ENCODE data around the gene SCAPER. TPM values are rescaled to one million over a fixed set of nuclear protein-coding genes. Genes with fewer than 3 reads are reported as not detected.

SCAPER gene
- total and polyA plus RNA-seq, 12 donors = 6.9 to 48.1 (median 39.5) TPM

GRCh38 chr15:76333720-76334437, 571.3 kb downstream of the SCAPER start:
- H3K27me3 ChIP-seq = peaks cover 36 to 84% (median 69%) of the 10 kb centered on the region in 7 donors
- intact Hi-C loops (cut with DNase I) = loop anchor here in 6 of 10 donors (5.0 to 10.0 kb wide), 4 partner anchors 97 to 147 kb away; no protein-coding TSS in a partner anchor
- TF ChIP-seq, protein P1, sequence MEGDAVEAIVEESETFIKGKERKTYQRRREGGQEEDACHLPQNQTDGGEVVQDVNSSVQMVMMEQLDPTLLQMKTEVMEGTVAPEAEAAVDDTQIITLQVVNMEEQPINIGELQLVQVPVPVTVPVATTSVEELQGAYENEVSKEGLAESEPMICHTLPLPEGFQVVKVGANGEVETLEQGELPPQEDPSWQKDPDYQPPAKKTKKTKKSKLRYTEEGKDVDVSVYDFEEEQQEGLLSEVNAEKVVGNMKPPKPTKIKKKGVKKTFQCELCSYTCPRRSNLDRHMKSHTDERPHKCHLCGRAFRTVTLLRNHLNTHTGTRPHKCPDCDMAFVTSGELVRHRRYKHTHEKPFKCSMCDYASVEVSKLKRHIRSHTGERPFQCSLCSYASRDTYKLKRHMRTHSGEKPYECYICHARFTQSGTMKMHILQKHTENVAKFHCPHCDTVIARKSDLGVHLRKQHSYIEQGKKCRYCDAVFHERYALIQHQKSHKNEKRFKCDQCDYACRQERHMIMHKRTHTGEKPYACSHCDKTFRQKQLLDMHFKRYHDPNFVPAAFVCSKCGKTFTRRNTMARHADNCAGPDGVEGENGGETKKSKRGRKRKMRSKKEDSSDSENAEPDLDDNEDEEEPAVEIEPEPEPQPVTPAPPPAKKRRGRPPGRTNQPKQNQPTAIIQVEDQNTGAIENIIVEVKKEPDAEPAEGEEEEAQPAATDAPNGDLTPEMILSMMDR (IDR thresholded peaks at IDR 0.05) = peak in 3 of 9 donors; percentile 6 to 31 (median 21)
- ATAC-seq (peak in 1 of 8 donors; percentile 16), DNase-seq (no peak)
- no peaks in the 10 kb centered on the region for H3K9me3 ChIP-seq
- H3K4me3 ChIP-seq = no peak overlapping the region
- H3K4me1 ChIP-seq = peaks cover 12 to 43% (median 28%) of the 10 kb centered on the region in 9 donors
- 49 to 54% methylated on average over 9 of the region's 9 CpGs for WGBS, 2 donors
- no peak overlapping the region for H3K27ac ChIP-seq
- no peaks in the 10 kb centered on the region for H3K36me3 ChIP-seq

DNA sequence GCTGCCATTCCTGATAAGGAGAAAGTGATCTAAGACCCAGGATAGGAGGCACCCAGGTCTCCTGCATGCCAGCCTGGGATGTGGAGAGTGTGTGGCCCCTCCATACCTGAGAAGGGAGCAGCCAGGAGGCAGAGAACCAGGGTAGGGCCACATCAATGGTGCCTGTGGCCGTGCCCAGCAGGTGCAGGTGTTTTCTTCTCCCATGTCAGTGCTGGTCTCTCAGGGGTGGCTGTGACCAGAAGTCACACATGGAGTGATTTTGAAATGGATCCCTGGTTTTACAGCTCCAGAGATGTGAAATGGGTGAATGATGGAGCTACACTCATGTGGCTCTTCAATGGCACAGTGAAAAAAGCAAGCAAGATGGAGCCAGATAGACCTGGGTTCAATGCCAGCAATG, 571.8 kb downstream of the SCAPER start:
- H3K4me3 ChIP-seq = no peak overlapping the region
- TF ChIP-seq, protein P1 (IDR thresholded peaks at IDR 0.05) = no peak
- H3K27me3 ChIP-seq = peaks cover 31 to 80% (median 63%) of the 10 kb centered on the region in 7 donors
- DNase-seq (no peak), ATAC-seq (no peak)
- no peak overlapping the region for H3K27ac ChIP-seq
- no peaks in the 10 kb centered on the region for H3K9me3 ChIP-seq
- peaks cover 12 to 39% (median 28%) of the 10 kb centered on the region in 9 donors for H3K4me1 ChIP-seq
- WGBS, 2 donors = 92 to 100% methylated on average over 1 of the region's 1 CpG
- intact Hi-C loops (cut with DNase I) = loop anchor here in 6 of 10 donors (5.0 to 10.0 kb wide), 4 partner anchors 96 to 146 kb away; no protein-coding TSS in a partner anchor
- H3K36me3 ChIP-seq = no peaks in the 10 kb centered on the region

GRCh38 chr15:76332796-76333195, 572.3 kb downstream of the SCAPER start:
- H3K36me3 ChIP-seq = no peaks in the 10 kb centered on the region
- H3K4me3 ChIP-seq = no peak overlapping the region
- peaks cover 10 to 37% (median 29%) of the 10 kb centered on the region in 9 donors for H3K4me1 ChIP-seq
- 83 to 93% methylated on average over 1 of the region's 1 CpG for WGBS, 2 donors
- no peak for ATAC-seq
- H3K27me3 ChIP-seq = peaks cover 26 to 78% (median 58%) of the 10 kb centered on the region in 7 donors
- H3K9me3 ChIP-seq = no peaks in the 10 kb centered on the region
- TF ChIP-seq, protein P1 (IDR thresholded peaks at IDR 0.05) = no peak
- intact Hi-C loops (cut with DNase I) = loop anchor here in 6 of 10 donors (5.0 to 10.0 kb wide), 4 partner anchors 95 to 145 kb away; no protein-coding TSS in a partner anchor
- H3K27ac ChIP-seq = no peak overlapping the region
- DNase-seq = no peak

DNA sequence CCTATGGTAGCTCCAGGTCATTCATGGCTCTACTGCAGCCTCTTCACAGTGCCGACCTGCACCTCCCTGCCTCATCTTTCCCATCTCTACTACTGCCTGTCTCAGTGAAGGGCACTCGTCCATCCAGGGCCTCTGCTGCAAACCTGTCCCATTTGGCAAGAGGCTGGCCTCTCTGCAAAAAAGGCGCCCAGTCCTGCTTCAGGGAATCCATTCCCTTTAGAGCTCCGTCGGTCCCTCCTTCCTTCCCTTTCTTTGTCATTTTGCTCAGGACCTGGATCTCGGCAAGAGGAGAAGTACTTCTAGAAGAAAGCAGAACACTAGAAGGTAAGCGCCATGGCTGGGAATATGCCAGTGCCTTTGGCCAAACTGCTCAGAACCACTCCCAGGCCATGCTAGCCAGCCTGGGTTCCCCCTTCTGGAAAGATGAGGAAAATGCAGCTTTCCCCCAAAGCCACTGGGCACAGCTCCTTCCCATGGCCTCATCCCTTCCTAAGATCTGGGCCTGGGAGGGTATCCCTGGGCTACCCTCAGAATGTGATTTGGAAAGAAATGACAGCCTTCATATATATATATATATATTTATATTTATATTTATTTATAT, 575.0 kb downstream of the SCAPER start:
- Histone ChIP-seq H3K4me3 (no peak overlapping the region), H3K27ac (no peak overlapping the region), H3K4me1 (peaks cover 0 to 19% (median 5%) of the 10 kb centered on the region in 9 donors), H3K27me3 (peaks cover 8 to 78% (median 37%) of the 10 kb centered on the region in 7 donors), H3K36me3 (no peaks in the 10 kb centered on the region), H3K9me3 (no peaks in the 10 kb centered on the region)
- intact Hi-C loops (cut with DNase I) = loop anchor here in 8 of 10 donors (2.0 to 10.0 kb wide), 6 partner anchors 93 to 143 kb away; no protein-coding TSS in a partner anchor
- TF ChIP-seq, protein P1 (IDR thresholded peaks at IDR 0.05) = peak; percentile 34 to 71 (median 64)
- peak in 7 of 8 donors; percentile 60 to 77 (median 71) for ATAC-seq
- 65 to 68% methylated on average over 7 of the region's 7 CpGs for WGBS, 2 donors
- peak; percentile 38 to 56 for DNase-seq

Measured in heart right ventricle (tissue), 16 donors.